Thyroid gland (tissue), 4 donors: Measurements from ENCODE around the gene ATG12. TPM values are rescaled to one million over a fixed set of nuclear protein-coding genes. Genes with fewer than 3 reads are reported as not detected.

ENCODE experiments used
- DNase-seq, 2 donors: peaks; one replicate each; pipeline ENCODE4 v3.0.0-alpha.2; 2019
- H3K27ac ChIP-seq, 3 donors: fragments of 200-600 bp; sonication (generic); 1 replicate in 2 of 3; 2 replicates in 1 of 3; pipeline ENCODE4 v1.5.1; 2016 to 2019; ENCODE audit warnings: mild to moderate bottlenecking in 1 of 3, moderate library complexity in 1 of 3
- H3K27me3 ChIP-seq: fragments of 200-600 bp; sonication (generic); one replicate; pipeline ENCODE4 v1.5.1; 2019
- H3K36me3 ChIP-seq, 2 donors: fragments of 200-600 bp; sonication (generic); one replicate each; pipeline ENCODE4 v1.5.1; 2016 to 2019
- H3K4me1 ChIP-seq, 2 donors: fragments of 200-600 bp; sonication (generic); one replicate each; pipeline ENCODE4 v1.5.1; 2017 to 2019
- H3K4me3 ChIP-seq, 3 donors: fragments of 200-600 bp; sonication (generic); replicated peaks in 1 of 3; 1 replicate in 2 of 3; 2 replicates in 1 of 3; pipeline ENCODE4 v1.5.1; 2016; ENCODE audit warnings: mild to moderate bottlenecking in 1 of 3
- H3K9me3 ChIP-seq: fragments of 200-600 bp; sonication (generic); one replicate; pipeline ENCODE4 v1.5.1; 2017
- POLR2A ChIP-seq, 2 donors: fragments of 450-650 bp; IDR thresholded peaks; one replicate each; pipeline ENCODE4 v1.6.1; 2017; ENCODE audit warnings: antibody characterized with exemption in 2 of 2, mild to moderate bottlenecking in 2 of 2, moderate library complexity in 1 of 2
- WGBS, 2 donors: methylation state at CpG; one replicate each; pipeline ENCODE4 v1.1.5; 2017; 5-methylcytosine and 5-hydroxymethylcytosine counted together
- intact Hi-C: fragments of 100-400 bp; cut with DNase I; formaldehyde crosslinking; loops from one replicate; pipeline ENCODE4 v1.15.1; 2023
- total RNA-seq, 4 donors: library from RNA; depleted of rRNA; stranded (reverse); fragments of >200 nt; gene quantifications; one replicate each; pipeline ENCODE4 v1.2.3, GENCODE V29; 2016
- TF ChIP-seq, protein P1 (sequence below), 6 experiments: fragments of 200-600 bp in 3 of 6; fragments of 450-650 bp in 3 of 6; sonication (generic) in 3 of 6; IDR thresholded peaks; one replicate each; pipeline ENCODE4 v1.5.1; 2016 to 2019; ENCODE audit warnings: antibody characterized with exemption in 6 of 6, mild to moderate bottlenecking in 2 of 6, inconsistent platforms in 1 of 6, moderate library complexity in 1 of 6

The ATG12 gene
- total RNA-seq, 4 donors from 2014 or later, result 42.0 to 98.7 (median 68.1) TPM

DNA sequence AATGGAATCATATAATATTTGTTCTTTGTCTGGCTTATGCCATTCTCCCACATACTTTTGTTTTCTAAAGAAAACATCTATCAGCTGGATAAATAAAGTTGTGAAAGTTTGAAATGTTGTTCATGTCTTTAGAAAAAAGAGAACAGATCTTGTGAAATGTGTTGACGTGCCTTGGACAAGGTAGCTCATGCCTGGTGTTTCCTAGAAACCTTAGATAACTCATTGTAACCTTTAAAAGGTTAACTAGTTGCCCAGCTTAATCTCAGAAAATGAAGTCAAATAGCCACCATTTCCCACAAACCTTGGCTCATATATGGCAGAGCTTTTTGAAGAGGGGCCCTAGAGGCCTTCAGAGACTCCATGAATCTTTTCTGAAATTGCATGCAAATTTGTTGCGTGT, 40.2 kb downstream of the ATG12 start:
- WGBS, 2 donors, result 97 to 98% methylated on average over 2 of the region's 2 CpGs
- no peak overlapping the region for H3K4me3 ChIP-seq
- intact Hi-C loops, result no loop called here
- no peaks in the 10 kb centered on the region for H3K4me1 ChIP-seq
- no peaks in the 10 kb centered on the region for H3K36me3 ChIP-seq
- no peaks in the 10 kb centered on the region for H3K9me3 ChIP-seq
- no peak for TF ChIP-seq POLR2A (IDR thresholded peaks at IDR 0.05)
- H3K27ac ChIP-seq, result no peak overlapping the region
- DNase-seq, result no peak
- H3K27me3 ChIP-seq, result no peaks in the 10 kb centered on the region

DNA sequence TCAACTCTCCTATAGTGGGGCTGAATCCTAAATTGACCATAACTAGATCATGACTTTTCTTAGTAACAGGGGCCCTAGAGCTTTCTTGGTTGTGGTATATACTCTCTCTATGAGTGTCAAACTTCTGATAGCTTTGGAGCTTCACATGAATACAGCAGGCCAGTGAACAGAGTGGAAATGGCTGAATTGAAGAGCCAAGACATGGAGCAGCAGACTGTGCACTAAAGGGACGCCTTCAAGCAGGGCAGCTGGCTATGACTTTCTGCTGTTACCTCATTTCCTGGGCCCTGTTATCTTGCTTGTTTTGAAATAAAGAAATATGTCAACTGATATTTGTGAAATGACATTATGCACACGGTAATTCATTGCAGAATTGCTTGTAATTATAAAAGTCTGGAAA, 41.3 kb downstream of the ATG12 start:
- no peak for DNase-seq
- H3K36me3 ChIP-seq, result no peaks in the 10 kb centered on the region
- H3K27me3 ChIP-seq, result no peaks in the 10 kb centered on the region
- H3K4me1 ChIP-seq, result no peaks in the 10 kb centered on the region
- H3K4me3 ChIP-seq, result no peak overlapping the region
- H3K9me3 ChIP-seq, result no peaks in the 10 kb centered on the region
- intact Hi-C loops, result no loop called here
- WGBS, 2 donors, result 83 to 90% methylated on average over 2 of the region's 2 CpGs
- no peak overlapping the region for H3K27ac ChIP-seq
- no peak for TF ChIP-seq POLR2A (IDR thresholded peaks at IDR 0.05)
- TF ChIP-seq, protein P1, sequence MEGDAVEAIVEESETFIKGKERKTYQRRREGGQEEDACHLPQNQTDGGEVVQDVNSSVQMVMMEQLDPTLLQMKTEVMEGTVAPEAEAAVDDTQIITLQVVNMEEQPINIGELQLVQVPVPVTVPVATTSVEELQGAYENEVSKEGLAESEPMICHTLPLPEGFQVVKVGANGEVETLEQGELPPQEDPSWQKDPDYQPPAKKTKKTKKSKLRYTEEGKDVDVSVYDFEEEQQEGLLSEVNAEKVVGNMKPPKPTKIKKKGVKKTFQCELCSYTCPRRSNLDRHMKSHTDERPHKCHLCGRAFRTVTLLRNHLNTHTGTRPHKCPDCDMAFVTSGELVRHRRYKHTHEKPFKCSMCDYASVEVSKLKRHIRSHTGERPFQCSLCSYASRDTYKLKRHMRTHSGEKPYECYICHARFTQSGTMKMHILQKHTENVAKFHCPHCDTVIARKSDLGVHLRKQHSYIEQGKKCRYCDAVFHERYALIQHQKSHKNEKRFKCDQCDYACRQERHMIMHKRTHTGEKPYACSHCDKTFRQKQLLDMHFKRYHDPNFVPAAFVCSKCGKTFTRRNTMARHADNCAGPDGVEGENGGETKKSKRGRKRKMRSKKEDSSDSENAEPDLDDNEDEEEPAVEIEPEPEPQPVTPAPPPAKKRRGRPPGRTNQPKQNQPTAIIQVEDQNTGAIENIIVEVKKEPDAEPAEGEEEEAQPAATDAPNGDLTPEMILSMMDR (IDR thresholded peaks at IDR 0.05), result no peak

DNA sequence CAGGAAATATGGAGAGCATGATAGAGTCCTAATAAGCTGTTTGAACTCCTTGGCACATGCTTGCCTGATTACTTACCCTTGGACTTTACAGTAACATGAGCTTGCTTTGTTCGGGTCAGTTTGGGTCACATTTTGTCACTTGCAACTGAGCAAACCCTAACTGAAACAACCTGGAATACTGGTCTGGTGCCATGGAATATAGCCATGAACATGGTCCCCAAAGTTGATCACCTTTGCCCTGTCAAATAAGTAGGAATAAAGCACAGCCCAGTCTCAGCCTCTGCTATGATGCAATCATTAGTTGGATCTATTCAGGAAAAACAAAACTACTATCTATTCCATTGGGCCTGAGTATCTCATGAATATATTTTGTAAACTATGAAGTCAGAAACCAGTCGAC, 43.1 kb downstream of the ATG12 start:
- TF ChIP-seq POLR2A (IDR thresholded peaks at IDR 0.05), result no peak
- TF ChIP-seq, protein P1 (IDR thresholded peaks at IDR 0.05), result no peak
- H3K4me3 ChIP-seq, result no peak overlapping the region
- intact Hi-C loops, result no loop called here
- no peaks in the 10 kb centered on the region for H3K36me3 ChIP-seq
- no peaks in the 10 kb centered on the region for H3K27me3 ChIP-seq
- 72 to 75% methylated on average over 2 of the region's 2 CpGs for WGBS, 2 donors
- no peaks in the 10 kb centered on the region for H3K9me3 ChIP-seq
- no peak overlapping the region for H3K27ac ChIP-seq
- H3K4me1 ChIP-seq, result no peaks in the 10 kb centered on the region
- no peak for DNase-seq

DNA sequence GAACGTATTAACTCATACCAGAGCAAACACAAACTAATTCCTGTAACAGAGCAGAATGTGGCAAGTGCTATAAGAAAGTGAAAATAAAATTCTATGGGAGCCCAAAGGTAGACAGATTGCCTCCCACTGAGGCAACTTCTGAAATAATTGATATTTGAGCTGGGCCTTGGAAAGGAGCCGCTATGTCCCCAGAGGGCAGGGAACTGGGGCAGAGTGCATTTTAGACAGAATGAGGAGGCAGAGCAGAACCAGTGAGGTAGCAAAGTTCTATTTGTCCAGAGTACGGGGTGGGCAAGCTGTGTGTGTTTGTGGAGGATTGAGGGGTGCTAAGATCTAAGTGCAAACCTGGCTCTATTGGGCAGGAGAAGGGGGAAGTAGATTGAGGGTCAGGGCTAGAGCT, 44.7 kb downstream of the ATG12 start:
- WGBS, 2 donors, result 84 to 94% methylated on average over 3 of the region's 3 CpGs
- TF ChIP-seq, protein P1 (IDR thresholded peaks at IDR 0.05), result no peak
- TF ChIP-seq POLR2A (IDR thresholded peaks at IDR 0.05), result no peak
- H3K27me3 ChIP-seq, result no peaks in the 10 kb centered on the region

DNA sequence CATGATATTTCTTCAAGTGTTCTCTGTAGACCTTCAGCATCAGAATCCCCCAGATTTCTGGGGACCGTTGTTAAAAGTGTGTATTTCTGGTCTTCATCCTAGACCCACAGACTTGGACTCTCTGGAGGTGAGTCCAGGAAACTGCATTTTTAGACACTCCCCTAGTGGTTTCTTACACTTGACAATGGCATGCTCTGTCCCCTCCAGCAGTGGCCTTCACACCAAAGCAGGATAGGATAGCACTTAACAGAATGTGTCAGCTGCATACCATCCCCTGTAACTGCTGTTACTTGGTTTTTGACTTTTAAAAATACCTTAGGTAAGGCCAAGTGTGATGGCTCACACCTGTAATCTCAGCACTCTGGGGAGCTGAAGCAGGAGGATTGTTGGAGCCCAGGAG, 45.7 kb downstream of the ATG12 start:
- Histone ChIP-seq H3K27ac (no peak overlapping the region), H3K9me3 (no peaks in the 10 kb centered on the region), H3K36me3 (no peaks in the 10 kb centered on the region), H3K27me3 (no peaks in the 10 kb centered on the region), H3K4me1 (no peaks in the 10 kb centered on the region), H3K4me3 (no peak overlapping the region)
- TF ChIP-seq, protein P1 (IDR thresholded peaks at IDR 0.05), result no peak
- no peak for TF ChIP-seq POLR2A (IDR thresholded peaks at IDR 0.05)
- 77 to 92% methylated on average over 1 of the region's 1 CpG for WGBS, 2 donors
- DNase-seq, result no peak
- intact Hi-C loops, result no loop called here

More for the DNA sequence above, 44.7 kb downstream of the ATG12 start:
- DNase-seq, result no peak
- Histone ChIP-seq H3K4me3 (no peak overlapping the region), H3K9me3 (no peaks in the 10 kb centered on the region), H3K27ac (no peak overlapping the region), H3K36me3 (no peaks in the 10 kb centered on the region), H3K4me1 (no peaks in the 10 kb centered on the region)
- intact Hi-C loops, result no loop called here

DNA sequence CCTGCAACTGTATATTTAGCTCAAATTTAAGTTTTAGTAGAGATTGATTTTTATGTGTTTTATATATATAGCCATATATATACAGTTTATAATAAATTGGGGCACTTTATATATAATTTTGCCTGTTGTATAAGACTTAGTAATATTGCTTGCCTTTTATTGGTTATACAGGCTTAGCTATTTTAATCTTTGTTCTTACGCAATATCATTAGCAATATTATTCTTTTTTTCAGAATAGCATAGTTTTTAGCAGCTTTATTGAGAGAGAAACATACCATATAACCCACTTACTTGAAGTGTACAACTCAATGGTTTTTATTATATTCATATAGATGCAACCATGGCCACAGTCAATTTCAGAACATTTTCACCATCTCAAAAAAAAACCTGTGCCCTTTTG, 52.9 kb downstream of the ATG12 start:
- intact Hi-C loops, result no loop called here
- no peaks in the 10 kb centered on the region for H3K27me3 ChIP-seq
- DNase-seq, result no peak
- H3K27ac ChIP-seq, result no peak overlapping the region
- H3K36me3 ChIP-seq, result no peaks in the 10 kb centered on the region
- no peak overlapping the region for H3K4me3 ChIP-seq
- TF ChIP-seq POLR2A (IDR thresholded peaks at IDR 0.05), result no peak
- TF ChIP-seq, protein P1 (IDR thresholded peaks at IDR 0.05), result no peak
- no peaks in the 10 kb centered on the region for H3K9me3 ChIP-seq
- 98 to 100% methylated on average over 1 of the region's 1 CpG for WGBS, 2 donors
- no peaks in the 10 kb centered on the region for H3K4me1 ChIP-seq
